Esophagus squamous epithelium (tissue), 5 donors: ENCODE measurements around the gene CTSW. TPM values are rescaled to one million over a fixed set of nuclear protein-coding genes. Genes with fewer than 3 reads are reported as not detected.

Experiments used
- DNase-seq: peaks from one replicate; lab custom pipeline; 2025; lab: John Stamatoyannopoulos, UW
- H3K27ac ChIP-seq, 4 donors: fragments of 200-600 bp; sonication (generic); one replicate each; pipeline ENCODE4 v1.5.1; 2016 to 2019; ENCODE audit warnings: mild to moderate bottlenecking in 1 of 4
- H3K27me3 ChIP-seq, 4 donors: fragments of 200-600 bp; sonication (generic); 1 replicate in 3 of 4; 2 replicates in 1 of 4; pipeline versions ENCODE4 v1.5.1 to v1.6.0; 2017 to 2021; ENCODE audit warnings: antibody characterized with exemption in 1 of 4
- H3K36me3 ChIP-seq, 3 donors: fragments of 200-600 bp; sonication (generic); one replicate each; pipeline ENCODE4 v1.5.1; 2016 to 2019
- H3K4me1 ChIP-seq, 3 donors: fragments of 200-600 bp; sonication (generic); one replicate each; pipeline ENCODE4 v1.5.1; 2017 to 2019
- H3K4me3 ChIP-seq, 4 donors: fragments of 200-600 bp; sonication (generic); 1 replicate in 3 of 4; 2 replicates in 1 of 4; pipeline ENCODE4 v1.5.1; 2016 to 2019; ENCODE audit warnings: mild to moderate bottlenecking in 2 of 4, moderate library complexity in 1 of 4
- H3K9me3 ChIP-seq, 3 donors: fragments of 200-600 bp; sonication (generic); one replicate each; pipeline ENCODE4 v1.5.1; 2016 to 2019
- CTCF ChIP-seq, 6 experiments: fragments of 450-650 bp in 4 of 6; fragments of 200-600 bp in 2 of 6; sonication (generic) in 2 of 6; IDR thresholded peaks; one replicate each; pipeline ENCODE4 v1.5.1; 2016 to 2019; ENCODE audit warnings: antibody characterized with exemption in 6 of 6, mild to moderate bottlenecking in 4 of 6, moderate library complexity in 4 of 6
- POLR2A ChIP-seq, 4 donors: fragments of 450-650 bp; IDR thresholded peaks; one replicate each; pipeline ENCODE4 v1.6.1; 2017; ENCODE audit warnings: antibody characterized with exemption in 4 of 4, mild to moderate bottlenecking in 4 of 4, moderate library complexity in 3 of 4
- WGBS, 2 donors: methylation state at CpG; one replicate each; pipeline ENCODE4 v1.1.5; 2018; 5-methylcytosine and 5-hydroxymethylcytosine counted together
- intact Hi-C: fragments of 100-400 bp; cut with DNase I; formaldehyde crosslinking; loops from one replicate; pipeline ENCODE4 v1.15.0; 2022
- total RNA-seq, 4 donors: library from RNA; depleted of rRNA; stranded (reverse); fragments of >200 nt; gene quantifications; one replicate each; pipeline ENCODE4 v1.1.0, GENCODE V29; 2016
- donor health status: DM: yes; HTN: yes; CAD: no.

CTSW gene
- total RNA-seq, 4 donors from 2014 or later = 0.21 to 3.6 (median 1.8) TPM

DNA sequence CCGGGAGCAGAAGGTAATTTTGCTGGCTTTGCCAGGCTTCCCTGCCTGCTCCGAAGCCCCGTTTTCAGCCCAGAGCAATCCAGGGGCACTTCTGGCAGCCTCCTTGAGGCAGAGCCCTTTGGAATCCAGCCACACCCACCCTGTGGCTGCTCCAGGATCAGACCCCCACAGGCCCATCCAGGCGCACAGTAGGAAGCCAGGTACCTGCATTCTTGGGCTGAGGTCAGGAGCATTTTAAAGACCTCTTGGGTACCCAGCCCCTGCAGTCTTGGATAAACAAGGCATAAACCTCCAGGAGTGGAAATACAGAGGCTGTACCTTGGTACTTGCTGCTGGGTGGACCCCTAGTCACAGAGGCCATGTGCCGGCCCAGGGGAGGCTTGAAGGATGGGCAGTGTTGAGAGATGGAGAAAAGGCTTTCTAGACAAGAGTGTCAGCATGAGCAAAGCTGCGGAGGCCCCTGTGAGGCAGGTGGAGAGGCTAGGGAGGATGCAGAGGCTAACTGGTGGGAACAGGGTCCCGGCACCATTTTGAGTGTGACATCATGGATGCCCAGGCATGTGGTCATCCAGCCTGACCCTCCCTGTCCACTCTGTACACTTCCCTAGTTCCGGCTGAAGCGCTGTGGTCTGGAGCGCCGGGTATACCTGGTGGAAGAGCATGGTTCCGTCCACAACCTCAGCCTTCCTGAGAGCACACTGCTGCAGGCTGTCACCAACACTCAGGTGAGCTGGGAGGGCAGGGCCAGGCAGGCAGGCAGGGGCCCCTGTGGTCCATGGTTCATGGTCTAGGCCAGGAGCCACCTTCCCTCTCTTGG lies 15.5 kb upstream of the CTSW start:
- no peak for DNase-seq
- H3K27ac ChIP-seq = no peak overlapping the region
- no peaks in the 10 kb centered on the region for H3K9me3 ChIP-seq
- H3K4me1 ChIP-seq = peaks cover 16 to 49% (median 17%) of the 10 kb centered on the region in 3 donors
- intact Hi-C loops = no loop called here
- H3K4me3 ChIP-seq = no peak overlapping the region
- TF ChIP-seq CTCF (IDR thresholded peaks at IDR 0.05) = no peak
- H3K27me3 ChIP-seq = no peaks in the 10 kb centered on the region
- H3K36me3 ChIP-seq = peaks cover 17 to 69% (median 39%) of the 10 kb centered on the region in 3 donors
- WGBS, 2 donors = 56 to 81% methylated on average over 3 to 8 of the region's 12 CpGs

- Histone ChIP-seq H3K4me3 (no peak overlapping the region), H3K4me1 (peaks cover 13 to 44% (median 16%) of the 10 kb centered on the region in 3 donors), H3K36me3 (peaks cover 17 to 69% (median 39%) of the 10 kb centered on the region in 3 donors), H3K9me3 (no peaks in the 10 kb centered on the region), H3K27ac (no peak overlapping the region), H3K27me3 (no peaks in the 10 kb centered on the region)
- no peak for TF ChIP-seq CTCF (IDR thresholded peaks at IDR 0.05)
- no peak for TF ChIP-seq POLR2A (IDR thresholded peaks at IDR 0.05)
- intact Hi-C loops = no loop called here
- no peak for DNase-seq
- 75 to 85% methylated on average over 4 to 12 of the region's 18 CpGs for WGBS, 2 donors
Measured at GRCh38 chr11:65864706-65865471, 14.7 kb upstream of the CTSW start.

GRCh38 chr11:65865550-65866172 lies 14.0 kb upstream of the CTSW start:
- Histone ChIP-seq H3K4me3 (no peak overlapping the region), H3K27me3 (no peaks in the 10 kb centered on the region), H3K36me3 (peaks cover 17 to 69% (median 39%) of the 10 kb centered on the region in 3 donors), H3K27ac (no peak overlapping the region), H3K4me1 (peaks cover 10 to 49% (median 16%) of the 10 kb centered on the region in 3 donors), H3K9me3 (no peaks in the 10 kb centered on the region)
- TF ChIP-seq POLR2A (IDR thresholded peaks at IDR 0.05) (no peak), CTCF (IDR thresholded peaks at IDR 0.05) (no peak)
- intact Hi-C loops = no loop called here
- WGBS, 2 donors = 85 to 90% methylated on average over 3 to 5 of the region's 9 CpGs
- no peak for DNase-seq

DNA sequence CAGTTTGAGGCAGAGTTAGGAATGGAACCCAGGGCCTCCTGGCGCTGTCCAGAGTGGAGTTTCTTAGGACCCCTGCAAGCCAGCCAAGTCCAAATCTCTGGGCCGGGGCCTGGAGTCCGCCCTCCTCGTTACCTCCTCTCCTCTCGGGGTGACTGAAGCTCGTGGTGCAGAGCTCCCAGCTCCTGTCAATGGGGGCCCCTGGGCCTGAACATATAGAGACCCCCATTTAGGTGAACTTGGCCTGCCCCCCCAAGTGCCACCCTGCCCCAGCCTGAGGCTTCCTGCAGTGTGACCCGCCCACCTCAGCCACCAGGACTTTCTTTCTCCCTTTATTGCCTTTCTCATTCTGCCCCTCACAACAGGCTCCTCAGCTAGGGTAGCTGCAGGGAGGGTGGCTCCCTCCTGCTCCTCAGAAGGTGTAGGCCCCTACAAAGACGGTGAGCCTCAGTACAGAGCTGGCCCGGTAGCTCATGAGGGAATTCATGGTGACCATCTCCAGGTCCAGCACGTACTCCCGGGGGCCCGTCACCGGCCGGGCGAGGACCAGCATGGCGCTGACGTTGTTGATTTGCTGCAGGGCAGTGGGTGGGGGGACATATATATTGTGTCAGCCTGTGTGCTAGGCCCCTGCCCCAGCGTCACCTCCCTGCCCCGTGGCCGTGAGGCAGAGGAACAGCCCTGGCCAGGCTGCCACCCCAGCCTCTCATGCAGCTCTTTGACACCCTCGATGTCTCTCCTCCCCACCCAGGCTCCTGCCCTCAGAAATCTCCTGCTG lies 12.9 kb upstream of the CTSW start:
- WGBS, 2 donors = 76 to 95% methylated on average over 11 to 15 of the region's 21 CpGs
- Histone ChIP-seq H3K4me1 (peaks cover 3 to 49% (median 16%) of the 10 kb centered on the region in 3 donors), H3K36me3 (peaks cover 17 to 67% (median 39%) of the 10 kb centered on the region in 3 donors), H3K27me3 (no peaks in the 10 kb centered on the region), H3K27ac (no peak overlapping the region), H3K4me3 (no peak overlapping the region), H3K9me3 (no peaks in the 10 kb centered on the region)
- TF ChIP-seq CTCF (IDR thresholded peaks at IDR 0.05) (no peak), POLR2A (IDR thresholded peaks at IDR 0.05) (no peak)
- intact Hi-C loops = no loop called here
- no peak for DNase-seq
